ENCODE measurements around the gene MRPL1.
"Not testable (repeated sequence)": the region's sequence is repeated elsewhere in the genome, so short reads cannot be mapped to it uniquely, and the experiment has no call there.

The MRPL1 gene

GRCh38 chr4:77849278-77849965 is 13.2 kb upstream of the MRPL1 start:
- in situ Hi-C loops (cut with MboI; ENCODE audit: low sequenced_read_pairs) = no loop called here

- in situ Hi-C loops (cut with MboI; ENCODE audit: low sequenced_read_pairs) = no loop called here
Measured at GRCh38 chr4:77852892-77853495, 9.6 kb upstream of the MRPL1 start.

GRCh38 chr4:77854431-77855111 is 8.1 kb upstream of the MRPL1 start:
- in situ Hi-C loops (cut with MboI; ENCODE audit: low sequenced_read_pairs) = no loop called here

- in situ Hi-C loops (cut with MboI; ENCODE audit: low sequenced_read_pairs) = no loop called here
Measured at GRCh38 chr4:77856152-77856551, 6.5 kb upstream of the MRPL1 start.

GRCh38 chr4:77859256-77859655 is 3.4 kb upstream of the MRPL1 start:
- in situ Hi-C loops (cut with MboI; ENCODE audit: low sequenced_read_pairs) = no loop called here

- in situ Hi-C loops (cut with MboI; ENCODE audit: low sequenced_read_pairs) = no loop called here
Measured at GRCh38 chr4:77861495-77861894, 1.1 kb upstream of the MRPL1 start.

- in situ Hi-C loops (cut with MboI; ENCODE audit: low sequenced_read_pairs) = not testable (repeated sequence)
Measured at GRCh38 chr4:77863341-77863740, 711 bp downstream of the MRPL1 start.

- in situ Hi-C loops (cut with MboI; ENCODE audit: low sequenced_read_pairs) = no loop called here
Measured at GRCh38 chr4:77865259-77865658, 2.6 kb downstream of the MRPL1 start.

GRCh38 chr4:77872723-77873445 is 10.3 kb downstream of the MRPL1 start:
- in situ Hi-C loops (cut with MboI; ENCODE audit: low sequenced_read_pairs) = no loop called here

GRCh38 chr4:77877167-77877566 is 14.5 kb downstream of the MRPL1 start:
- in situ Hi-C loops (cut with MboI; ENCODE audit: low sequenced_read_pairs) = no loop called here

GRCh38 chr4:77877771-77878565 is 15.3 kb downstream of the MRPL1 start:
- in situ Hi-C loops (cut with MboI; ENCODE audit: low sequenced_read_pairs) = no loop called here

GRCh38 chr4:77880784-77881183 is 18.2 kb downstream of the MRPL1 start:
- in situ Hi-C loops (cut with MboI; ENCODE audit: low sequenced_read_pairs) = no loop called here

GRCh38 chr4:77881460-77882295 is 19.0 kb downstream of the MRPL1 start:
- in situ Hi-C loops (cut with MboI; ENCODE audit: low sequenced_read_pairs) = no loop called here

- in situ Hi-C loops (cut with MboI; ENCODE audit: low sequenced_read_pairs) = no loop called here
Measured at GRCh38 chr4:77893451-77893850, 30.8 kb downstream of the MRPL1 start.

GRCh38 chr4:77899607-77900006 is 37.0 kb downstream of the MRPL1 start:
- in situ Hi-C loops (cut with MboI; ENCODE audit: low sequenced_read_pairs) = no loop called here

- in situ Hi-C loops (cut with MboI; ENCODE audit: low sequenced_read_pairs) = no loop called here
Measured at GRCh38 chr4:77903186-77903585, 40.6 kb downstream of the MRPL1 start.

- in situ Hi-C loops (cut with MboI; ENCODE audit: low sequenced_read_pairs) = no loop called here
Measured at GRCh38 chr4:77905651-77906263, 43.1 kb downstream of the MRPL1 start.

- in situ Hi-C loops (cut with MboI; ENCODE audit: low sequenced_read_pairs) = no loop called here
Measured at GRCh38 chr4:77910676-77911075, 48.0 kb downstream of the MRPL1 start.

GRCh38 chr4:77911091-77911490 is 48.5 kb downstream of the MRPL1 start:
- in situ Hi-C loops (cut with MboI; ENCODE audit: low sequenced_read_pairs) = no loop called here

All from HL-60/S4 treated with retinoic acid at 250 ng/mL for 4 days and 3 days (cell line).